GM13976 (cell line): ENCODE results near the gene PSMC4.

ENCODE experiments used
- DNase-seq: peaks from one replicate; pipeline ENCODE4 v3.0.0; 2012; ENCODE audit warnings: low spot score
- CTCF ChIP-seq: IDR thresholded peaks from 2 replicates; pipeline ENCODE4 v1.5.1; 2012; ENCODE audit warnings: borderline replicate concordance, mild to moderate bottlenecking; ENCODE audit not compliant: insufficient read depth; ENCODE audit errors: extremely low read depth, missing control alignments, control extremely low read depth
- in situ Hi-C: fragments of 300-500 bp; cut with MboI; formaldehyde crosslinking; loops from one replicate; pipeline ENCODE4 v1.12.0; 2022; ENCODE audit warnings: low sequenced_read_pairs, mixed read lengths, inconsistent platforms; ENCODE audit not compliant: unreplicated experiment

PSMC4 gene

GRCh38 chr19:39968789-39969188 lies 2.2 kb upstream of the PSMC4 start:
- DNase-seq, result no peak
- in situ Hi-C loops, result no loop called here
- TF ChIP-seq CTCF, result no peak

- in situ Hi-C loops, result no loop called here
- TF ChIP-seq CTCF, result no peak
- no peak for DNase-seq
Observed at GRCh38 chr19:39969266-39969665, 1.7 kb upstream of the PSMC4 start.

GRCh38 chr19:39969681-39970424 lies 1.1 kb upstream of the PSMC4 start:
- no peak for TF ChIP-seq CTCF
- no peak for DNase-seq
- in situ Hi-C loops, result no loop called here

- DNase-seq, result no peak
- TF ChIP-seq CTCF, result no peak
- in situ Hi-C loops, result no loop called here
Observed at GRCh38 chr19:39970425-39970674, 615 bp upstream of the PSMC4 start.

- no peak for TF ChIP-seq CTCF
- in situ Hi-C loops, result no loop called here
- DNase-seq, result no peak
Observed at GRCh38 chr19:39971380-39972035, 543 bp downstream of the PSMC4 start.

- in situ Hi-C loops, result no loop called here
- no peak for TF ChIP-seq CTCF
- no peak for DNase-seq
Observed at GRCh38 chr19:39974377-39975155, 3.6 kb downstream of the PSMC4 start.
